Measurements from ENCODE around the gene TMPRSS7. TPM values are rescaled to one million over a fixed set of nuclear protein-coding genes. Genes with fewer than 3 reads are reported as not detected.

Gene TMPRSS7
- total and polyA plus RNA-seq, 2 of the 8 experiments (the other 6 are each of a cell fraction or from before 2014, with no cell fraction given) = not detected

GRCh38 chr3:112048911-112049310, 14.4 kb downstream of the TMPRSS7 start:
- no peak for FAIRE-seq
- no peak overlapping the region for H3K4me3 ChIP-seq (ENCODE audit: extremely low read depth in 1 of 4, insufficient read depth in 2 of 4, low read depth in 3 of 4, low read length in 4 of 4)
- no peaks in the 10 kb centered on the region for H3K79me2 ChIP-seq (ENCODE audit: control insufficient read depth in 1 of 2, insufficient read depth in 2 of 2, low read length in 2 of 2)
- H4K5ac ChIP-seq (ENCODE audit: insufficient read length, low read depth, low read length) = no peak overlapping the region
- no peak overlapping the region for H2BK15ac ChIP-seq (ENCODE audit: low read length)
- no peaks in the 10 kb centered on the region; the same call in 1 of the 2 replicates for H3K23me2 ChIP-seq (ENCODE audit: low read depth, low read length)
- no peak overlapping the region for H4K91ac ChIP-seq (replicated peaks; ENCODE audit: insufficient read length, low read length)
- H3K4ac ChIP-seq (replicated peaks; ENCODE audit: insufficient read length, low read depth, low read length) = no peak overlapping the region
- no peak overlapping the region for H3K4me2 ChIP-seq (ENCODE audit: insufficient read depth in 1 of 2, low read depth in 2 of 2, low read length in 2 of 2)
- H4K8ac ChIP-seq (ENCODE audit: extremely low read depth, insufficient read depth, low read length) = no peak overlapping the region
- no peak overlapping the region for H3K14ac ChIP-seq (ENCODE audit: insufficient read length)
- H3K18ac ChIP-seq (ENCODE audit: extremely low read depth, low read length) = no peak overlapping the region
- no peaks in the 10 kb centered on the region for H3K36me3 ChIP-seq (ENCODE audit: control insufficient read depth in 2 of 4, insufficient read depth in 4 of 4, low read length in 3 of 4)
- H3K4me1 ChIP-seq (replicated peaks in 1 of 4; ENCODE audit: control insufficient read depth in 3 of 4, insufficient read depth in 4 of 4, low read length in 3 of 4) = peaks cover 0 to 10% (median 3%) of the 10 kb centered on the region in 4 experiments; a peak in 3 of 7 replicates
- H3K23ac ChIP-seq (ENCODE audit: insufficient read length) = no peak overlapping the region
- H3K79me1 ChIP-seq (ENCODE audit: low read depth, low read length) = no peaks in the 10 kb centered on the region
- no peak overlapping the region for H2AK5ac ChIP-seq (ENCODE audit: low read depth, low read length)
- ChIA-PET POLR2A (ENCODE audit: partially characterized antibody) (no interaction called here), CTCF (ENCODE audit: partially characterized antibody) (interaction anchor here (0.8 to 1.1 kb wide), 2 partner anchors 10 to 15 kb away, joined by 3 to 4 read pairs; no protein-coding TSS in a partner anchor)
- H2BK5ac ChIP-seq (ENCODE audit: low read depth, low read length) = no peak overlapping the region
- no peak overlapping the region for H3K56ac ChIP-seq (replicated peaks; ENCODE audit: insufficient read length, low read depth, low read length)
- H3K9ac ChIP-seq (replicated peaks in 1 of 4; ENCODE audit: extremely low read depth in 1 of 4, low read depth in 3 of 4, low read length in 3 of 4) = no peak overlapping the region
- no peak overlapping the region for H2BK120ac ChIP-seq (replicated peaks; ENCODE audit: low read depth, low read length)
- DNase-seq (ENCODE audit: low read depth in 1 of 2, low spot score in 2 of 2) = peak in 1 of 2 experiments; percentile 5
- no peaks in the 10 kb centered on the region for H4K20me1 ChIP-seq (replicated peaks in 1 of 2; ENCODE audit: control insufficient read depth in 1 of 2, insufficient read depth in 2 of 2, low read length in 2 of 2)
- H3K27ac ChIP-seq (ENCODE audit: low read depth, low read length) = no peak overlapping the region
- TF ChIP-seq NANOG (IDR thresholded peaks at IDR 0.05; ENCODE audit: insufficient read depth, low read depth, low read length, poor library complexity, severe bottlenecking) (no peak), PHF8 (conservative IDR thresholded peaks at IDR 0.05; ENCODE audit: low read depth, low read length) (no peak)
- 59% methylated on average over 8 of the region's 8 CpGs; no CpG with 5 or more reads in 1 of the 2 experiments for WGBS, 2 experiments (ENCODE audit: extremely low coverage in 1 of 2, insufficient coverage in 1 of 2, insufficient read length in 1 of 2, insufficient replicate concordance in 2 of 2, low coverage in 1 of 2, low lambda C conversion rate in 2 of 2, missing lambda C conversion rate in 1 of 2)
- H2BK12ac ChIP-seq (ENCODE audit: low read depth, low read length) = no peak overlapping the region
- H3K27me3 ChIP-seq (replicated peaks in 1 of 4; ENCODE audit: control insufficient read depth in 3 of 4, extremely low read depth in 1 of 4, insufficient read depth in 3 of 4, low read length in 3 of 4) = no peaks in the 10 kb centered on the region
- no peak overlapping the region for H2BK20ac ChIP-seq (ENCODE audit: low read length)
- no peaks in the 10 kb centered on the region for H3K9me3 ChIP-seq (ENCODE audit: insufficient read depth in 2 of 2, low read depth in 1 of 2, low read length in 1 of 2)
- peak overlapping the region; percentile 28; the same call in 1 of the 2 replicates for H2AFZ ChIP-seq (ENCODE audit: low read length)
